HG02610 (cell line): ENCODE data around the gene DNAH3.

ENCODE experiments used
- ATAC-seq: cut with Tn5 transposase; IDR thresholded peaks from one replicate; pipeline ENCODE4 v1.9.1; 2021; ENCODE audit warnings: mild to moderate bottlenecking, moderate library complexity; ENCODE audit not compliant: unreplicated experiment

DNAH3 gene

GRCh38 chr16:20889625-20890275 is 260.9 kb downstream of the DNAH3 start:
- ATAC-seq, result no peak

DNA sequence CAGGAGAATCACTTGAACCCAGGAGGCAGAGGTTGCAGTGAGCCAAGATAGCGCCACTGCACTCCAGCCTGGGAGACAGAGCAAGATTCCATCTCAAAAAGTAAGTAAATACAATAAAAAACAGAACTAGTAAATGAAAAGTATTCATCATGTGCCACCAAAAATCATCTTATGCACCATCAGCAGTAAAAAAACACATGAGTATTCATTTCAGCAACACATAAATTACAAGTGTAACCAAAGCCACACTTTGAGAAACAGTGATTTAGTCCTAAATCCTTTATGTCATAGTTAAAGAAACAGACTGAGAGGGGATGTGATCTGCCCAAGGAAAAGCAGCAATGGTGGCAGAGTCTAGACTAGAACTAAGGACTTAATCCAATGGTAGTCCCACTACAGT is 263.4 kb downstream of the DNAH3 start:
- no peak for ATAC-seq

- ATAC-seq, result no peak
Measured at GRCh38 chr16:20886320-20886719, 264.3 kb downstream of the DNAH3 start.

DNA sequence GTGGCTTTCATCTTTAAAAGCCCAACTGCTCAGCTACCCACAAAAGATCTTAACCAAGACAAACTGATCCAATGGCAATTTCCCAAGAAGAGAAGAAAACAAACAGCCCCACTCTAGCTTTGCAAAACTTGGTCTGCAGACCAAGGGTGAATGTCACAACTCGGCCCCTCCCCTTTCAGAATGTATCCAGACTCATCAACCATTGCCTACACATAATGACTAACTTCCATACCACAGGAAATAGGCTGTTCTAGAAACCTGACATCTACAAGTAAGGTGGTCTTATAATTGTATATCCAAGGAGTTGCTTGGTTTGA is 266.4 kb downstream of the DNAH3 start:
- ATAC-seq, result no peak

- no peak for ATAC-seq
Measured at GRCh38 chr16:20883554-20884239, 266.9 kb downstream of the DNAH3 start.
